Uterus (tissue), 4 donors: ENCODE measurements around the gene THRAP3. TPM values are rescaled to one million over a fixed set of nuclear protein-coding genes. Genes with fewer than 3 reads are reported as not detected.

Experiments
- DNase-seq, 2 donors: peaks; one replicate each; pipeline ENCODE4 v3.0.0-alpha.2; 2019 to 2020
- H3K27ac ChIP-seq, 2 donors: fragments of 200-600 bp; sonication (generic); 1 replicate in 1 of 2; 2 replicates in 1 of 2; pipeline ENCODE4 v1.5.1; 2016 to 2018
- H3K27me3 ChIP-seq, 2 donors: fragments of 200-600 bp; sonication (generic); one replicate each; pipeline ENCODE4 v1.5.1; 2018 to 2019; ENCODE audit warnings: control low read depth in 1 of 2
- H3K36me3 ChIP-seq, 2 donors: fragments of 200-600 bp; sonication (generic); one replicate each; pipeline ENCODE4 v1.5.1; 2019; ENCODE audit warnings: control low read depth in 1 of 2
- H3K4me1 ChIP-seq, 2 donors: fragments of 200-600 bp; sonication (generic); one replicate each; pipeline ENCODE4 v1.5.1; 2018 to 2019; ENCODE audit warnings: control low read depth in 1 of 2
- H3K4me3 ChIP-seq, 2 donors: fragments of 200-600 bp; sonication (generic); 1 replicate in 1 of 2; 2 replicates in 1 of 2; pipeline ENCODE4 v1.5.1; 2018 to 2019; ENCODE audit warnings: mild to moderate bottlenecking in 1 of 2
- H3K9me3 ChIP-seq, 2 donors: fragments of 200-600 bp; sonication (generic); one replicate each; pipeline ENCODE4 v1.5.1; 2019; ENCODE audit warnings: control low read depth in 1 of 2
- POLR2A ChIP-seq, 2 donors: fragments of 450-650 bp; IDR thresholded peaks; one replicate each; pipeline ENCODE4 v1.6.1; 2016; ENCODE audit warnings: antibody characterized with exemption in 2 of 2, mild to moderate bottlenecking in 1 of 2, moderate library complexity in 1 of 2
- intact Hi-C: fragments of 100-400 bp; cut with DNase I; formaldehyde crosslinking; loops from one replicate; pipeline ENCODE4 v1.15.1; 2023; ENCODE audit warnings: low total_unique reads
- total RNA-seq, 4 donors: library from RNA; depleted of rRNA in 3 of 4; stranded (reverse); fragments of >200 nt in 3 of 4; gene quantifications; one replicate each; pipeline versions ENCODE4 v1.1.0 to v1.2.4, GENCODE V29; 2014 to 2023
- TF ChIP-seq, protein P1 (sequence below), 4 experiments: fragments of 200-600 bp in 2 of 4; fragments of 450-650 bp in 2 of 4; sonication (generic) in 2 of 4; IDR thresholded peaks; one replicate each; pipeline ENCODE4 v1.5.1; 2016 to 2019; ENCODE audit warnings: antibody characterized with exemption in 4 of 4, mild to moderate bottlenecking in 2 of 4, moderate library complexity in 1 of 4
- donor health status: DM: yes; HTN: yes; CAD: no.

THRAP3 gene
- total RNA-seq, 4 donors from 2014 or later, result 21.3 to 99.1 (median 67.5) TPM

DNA sequence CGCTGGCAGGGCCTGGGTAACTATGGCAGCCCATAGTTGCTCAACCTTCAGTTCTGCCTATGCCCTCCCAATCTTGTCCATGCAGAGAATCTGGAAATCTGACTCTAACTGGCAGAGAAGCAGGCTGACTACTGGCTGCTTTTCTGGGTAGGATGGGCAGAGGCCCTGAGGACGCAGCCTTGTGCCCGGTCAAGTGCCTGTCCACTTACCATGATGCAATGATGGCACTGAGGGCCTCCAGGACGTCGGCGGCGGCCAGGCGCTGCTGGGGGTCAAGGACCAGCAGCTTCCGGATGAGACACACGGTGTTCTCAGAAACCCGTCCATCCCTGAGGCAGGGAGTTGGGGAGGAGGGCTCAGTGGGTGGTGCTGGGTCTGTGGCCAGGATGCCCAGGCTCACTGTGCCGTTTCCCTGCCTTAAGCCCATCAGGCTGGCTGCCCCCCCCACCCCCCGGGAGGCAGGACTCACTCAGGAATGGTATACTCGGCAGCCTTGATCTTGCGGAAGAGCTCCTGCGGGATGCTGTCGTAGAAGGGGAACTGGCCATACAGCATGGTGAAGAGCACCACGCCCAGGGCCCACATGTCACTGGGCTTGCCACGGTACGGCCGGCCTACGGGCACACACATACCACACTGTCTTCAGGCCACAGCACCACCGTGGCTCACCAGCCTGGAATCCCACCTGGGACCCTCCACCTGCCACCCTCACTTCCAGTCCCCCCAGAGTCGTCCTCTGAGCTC lies 119.6 kb downstream of the THRAP3 start:
- H3K36me3 ChIP-seq, result no peaks in the 10 kb centered on the region

DNA sequence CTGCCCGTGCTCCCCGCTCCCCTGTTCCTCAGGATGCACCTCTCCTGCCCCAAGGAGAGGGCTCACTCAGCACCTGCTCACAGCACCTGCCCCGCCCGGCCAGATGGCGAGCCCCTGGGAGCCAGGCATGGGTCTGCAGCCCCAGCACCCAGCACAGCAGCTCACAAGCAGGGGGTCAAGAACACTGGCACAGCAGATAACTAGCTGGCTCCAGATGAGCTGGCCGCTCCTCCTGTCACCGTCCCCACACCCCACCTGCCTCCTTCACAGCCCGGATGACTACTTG lies 120.1 kb downstream of the THRAP3 start:
- no peak for TF ChIP-seq POLR2A (IDR thresholded peaks at IDR 0.05)
- TF ChIP-seq, protein P1, sequence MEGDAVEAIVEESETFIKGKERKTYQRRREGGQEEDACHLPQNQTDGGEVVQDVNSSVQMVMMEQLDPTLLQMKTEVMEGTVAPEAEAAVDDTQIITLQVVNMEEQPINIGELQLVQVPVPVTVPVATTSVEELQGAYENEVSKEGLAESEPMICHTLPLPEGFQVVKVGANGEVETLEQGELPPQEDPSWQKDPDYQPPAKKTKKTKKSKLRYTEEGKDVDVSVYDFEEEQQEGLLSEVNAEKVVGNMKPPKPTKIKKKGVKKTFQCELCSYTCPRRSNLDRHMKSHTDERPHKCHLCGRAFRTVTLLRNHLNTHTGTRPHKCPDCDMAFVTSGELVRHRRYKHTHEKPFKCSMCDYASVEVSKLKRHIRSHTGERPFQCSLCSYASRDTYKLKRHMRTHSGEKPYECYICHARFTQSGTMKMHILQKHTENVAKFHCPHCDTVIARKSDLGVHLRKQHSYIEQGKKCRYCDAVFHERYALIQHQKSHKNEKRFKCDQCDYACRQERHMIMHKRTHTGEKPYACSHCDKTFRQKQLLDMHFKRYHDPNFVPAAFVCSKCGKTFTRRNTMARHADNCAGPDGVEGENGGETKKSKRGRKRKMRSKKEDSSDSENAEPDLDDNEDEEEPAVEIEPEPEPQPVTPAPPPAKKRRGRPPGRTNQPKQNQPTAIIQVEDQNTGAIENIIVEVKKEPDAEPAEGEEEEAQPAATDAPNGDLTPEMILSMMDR (IDR thresholded peaks at IDR 0.05), result no peak
- intact Hi-C loops, result loop anchor here (5.0 kb wide), 1 partner anchor 78 kb away; no protein-coding TSS in a partner anchor

More for the DNA sequence above, 119.6 kb downstream of the THRAP3 start:
- no peak for DNase-seq
- H3K27me3 ChIP-seq, result no peaks in the 10 kb centered on the region
- H3K4me3 ChIP-seq, result no peak overlapping the region
- no peaks in the 10 kb centered on the region for H3K4me1 ChIP-seq
- TF ChIP-seq, protein P1 (IDR thresholded peaks at IDR 0.05), result no peak
- TF ChIP-seq POLR2A (IDR thresholded peaks at IDR 0.05), result no peak
- no peak overlapping the region for H3K27ac ChIP-seq
- intact Hi-C loops, result loop anchor here (5.0 kb wide), 1 partner anchor 78 kb away; no protein-coding TSS in a partner anchor
- no peaks in the 10 kb centered on the region for H3K9me3 ChIP-seq

DNA sequence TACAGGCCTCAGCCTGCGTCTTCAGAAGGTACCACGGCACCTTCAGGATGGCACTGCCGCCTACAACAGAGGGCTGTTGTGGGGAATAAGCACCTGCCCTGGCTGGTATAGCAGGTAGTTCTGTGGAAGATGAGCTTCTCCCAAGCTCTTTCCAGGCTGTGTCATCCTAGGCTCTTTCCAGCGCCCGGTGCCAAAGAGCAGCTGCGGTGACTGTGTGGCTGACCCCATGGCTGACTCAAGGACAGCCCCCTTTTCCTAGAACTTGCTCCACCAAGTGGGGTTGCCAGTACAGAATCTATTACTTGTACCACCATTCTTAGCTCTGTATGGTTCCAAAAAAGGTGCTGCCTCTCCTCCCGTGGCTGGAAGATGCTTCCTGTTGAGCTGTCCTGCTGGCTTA lies 121.1 kb downstream of the THRAP3 start:
- Histone ChIP-seq H3K27me3 (no peaks in the 10 kb centered on the region), H3K27ac (no peak overlapping the region), H3K36me3 (no peaks in the 10 kb centered on the region), H3K4me3 (no peak overlapping the region), H3K9me3 (no peaks in the 10 kb centered on the region), H3K4me1 (no peaks in the 10 kb centered on the region)
- no peak for DNase-seq
- no peak for TF ChIP-seq POLR2A (IDR thresholded peaks at IDR 0.05)
- TF ChIP-seq, protein P1 (IDR thresholded peaks at IDR 0.05), result no peak
- intact Hi-C loops, result no loop called here

More for the DNA sequence above, 120.1 kb downstream of the THRAP3 start:
- no peaks in the 10 kb centered on the region for H3K36me3 ChIP-seq
- no peaks in the 10 kb centered on the region for H3K4me1 ChIP-seq
- no peak overlapping the region for H3K27ac ChIP-seq
- no peak overlapping the region for H3K4me3 ChIP-seq
- no peaks in the 10 kb centered on the region for H3K27me3 ChIP-seq
- DNase-seq, result no peak
- H3K9me3 ChIP-seq, result no peaks in the 10 kb centered on the region

DNA sequence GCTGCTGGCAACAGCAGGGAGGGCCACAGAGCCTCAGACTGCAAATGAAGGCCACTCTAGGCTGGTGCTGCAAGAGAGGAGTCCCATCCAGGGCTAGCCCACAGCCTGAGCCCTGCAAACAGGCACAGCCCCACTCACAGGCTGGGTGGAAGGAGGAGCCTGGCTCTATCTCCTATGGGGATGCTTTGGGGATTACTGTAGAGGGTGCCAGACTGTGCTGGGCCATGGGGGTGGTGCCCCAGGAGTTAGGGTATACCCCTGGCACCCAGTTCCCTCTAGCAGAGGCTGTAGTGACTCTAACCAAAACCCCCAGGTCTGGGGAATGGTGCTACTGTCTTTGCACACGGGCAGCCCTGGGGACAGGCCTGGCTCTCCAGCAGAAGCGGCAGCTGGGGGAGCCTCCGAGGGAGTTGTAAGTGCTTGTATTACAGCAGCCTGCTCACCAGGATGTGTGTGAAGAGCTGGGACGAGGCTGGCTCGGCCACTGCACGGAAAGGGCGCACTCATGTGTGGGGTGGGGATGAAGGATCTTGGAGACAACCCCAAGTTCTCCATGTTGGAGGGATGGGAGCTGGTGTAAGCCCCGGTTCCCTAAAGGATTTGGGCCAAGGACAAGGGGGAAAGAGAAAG lies 122.6 kb downstream of the THRAP3 start:
- TF ChIP-seq, protein P1 (IDR thresholded peaks at IDR 0.05), result no peak
- TF ChIP-seq POLR2A (IDR thresholded peaks at IDR 0.05), result no peak
- Histone ChIP-seq H3K27me3 (no peaks in the 10 kb centered on the region), H3K36me3 (no peaks in the 10 kb centered on the region), H3K4me3 (no peak overlapping the region), H3K27ac (no peak overlapping the region), H3K9me3 (no peaks in the 10 kb centered on the region), H3K4me1 (no peaks in the 10 kb centered on the region)
- no peak for DNase-seq
- intact Hi-C loops, result no loop called here

DNA sequence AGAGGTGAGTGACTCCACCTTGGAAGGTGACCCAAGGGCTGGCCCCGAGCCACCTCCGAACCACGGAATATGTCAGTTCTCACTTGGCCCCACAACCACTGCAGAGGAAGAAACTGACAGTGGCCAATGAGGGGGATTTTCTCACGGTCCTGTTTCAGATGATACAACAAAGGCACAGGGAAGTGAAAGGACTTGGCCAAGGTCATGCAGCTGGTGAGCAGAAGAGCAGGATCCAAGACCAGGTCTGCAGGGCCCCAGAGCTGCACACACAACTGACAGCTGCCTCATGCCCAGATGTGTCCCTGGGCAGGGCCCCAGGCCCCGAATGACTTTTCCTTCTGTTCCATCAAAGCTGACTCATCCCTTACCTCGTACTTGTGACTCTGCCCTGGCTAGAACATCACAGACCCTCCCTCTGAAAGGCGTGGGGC lies 125.0 kb downstream of the THRAP3 start:
- Histone ChIP-seq H3K36me3 (no peaks in the 10 kb centered on the region), H3K9me3 (no peaks in the 10 kb centered on the region), H3K27me3 (no peaks in the 10 kb centered on the region), H3K4me1 (no peaks in the 10 kb centered on the region), H3K27ac (no peak overlapping the region), H3K4me3 (no peak overlapping the region)
- DNase-seq, result no peak
- TF ChIP-seq, protein P1 (IDR thresholded peaks at IDR 0.05), result no peak
- no peak for TF ChIP-seq POLR2A (IDR thresholded peaks at IDR 0.05)
- intact Hi-C loops, result no loop called here
